Activated naive CD4-positive, alpha-beta T cell treated with Interleukin-2 at 50 U/mL for 16 hours (primary cell): ENCODE data around the gene PCDHGA7.
"Not testable (repeated sequence)": the region's sequence is repeated elsewhere in the genome, so short reads cannot be mapped to it uniquely, and the experiment has no call there.

Source experiments
- DNase-seq: peaks from one replicate; pipeline ENCODE4 v3.0.0-alpha.2; 2020

PCDHGA7 gene

DNA sequence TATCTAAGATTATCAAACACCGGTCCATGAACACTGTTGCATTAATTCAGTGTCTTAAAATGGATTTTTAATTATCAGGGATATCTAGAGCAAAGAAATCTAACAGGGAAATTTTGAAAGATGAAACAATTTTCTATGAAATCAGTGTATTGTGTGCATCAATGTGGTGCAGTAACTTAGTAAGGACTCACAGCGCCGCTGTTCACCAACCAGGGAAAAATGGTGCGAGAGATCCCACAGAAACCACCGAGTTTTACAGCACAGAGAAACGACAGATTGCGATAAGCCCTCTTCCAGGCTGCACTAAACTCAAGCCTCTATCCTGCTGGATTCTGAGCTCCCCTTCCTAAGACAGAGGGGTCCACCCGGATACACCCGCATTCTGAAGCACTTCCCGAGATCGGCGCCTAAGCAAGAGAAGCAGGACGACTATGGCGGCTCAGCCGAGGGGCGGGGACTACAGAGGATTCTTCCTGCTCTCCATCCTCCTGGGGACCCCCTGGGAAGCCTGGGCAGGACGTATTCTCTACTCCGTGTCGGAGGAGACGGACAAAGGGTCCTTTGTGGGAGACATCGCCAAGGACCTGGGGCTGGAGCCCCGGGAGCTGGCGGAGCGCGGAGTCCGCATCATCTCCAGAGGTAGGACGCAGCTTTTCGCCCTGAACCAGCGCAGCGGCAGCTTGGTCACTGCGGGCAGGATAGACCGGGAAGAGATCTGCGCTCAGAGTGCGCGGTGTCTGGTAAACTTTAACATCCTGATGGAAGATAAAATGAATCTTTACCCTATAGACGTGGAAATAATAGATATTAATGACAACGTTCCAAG, at the start of gene PCDHGA7:
PCDHGA7 (plus strand) TSS at position 274 of the 826 bp plus-strand sequence; CDS start at position 432, 158 bp downstream.
- no peak for DNase-seq

GRCh38 chr5:141338538-141339306, 43.8 kb upstream of the PCDHGA7 start, which contains the start of gene PCDHGA2:
Gene PCDHGA2 (plus strand): TSS chr5:141338760.
- DNase-seq: no peak

- DNase-seq: not testable (repeated sequence)
Observed at GRCh38 chr5:141340781-141341354, 41.7 kb upstream of the PCDHGA7 start.

- no peak for DNase-seq
Observed at GRCh38 chr5:141342773-141343172, 39.8 kb upstream of the PCDHGA7 start.

DNA sequence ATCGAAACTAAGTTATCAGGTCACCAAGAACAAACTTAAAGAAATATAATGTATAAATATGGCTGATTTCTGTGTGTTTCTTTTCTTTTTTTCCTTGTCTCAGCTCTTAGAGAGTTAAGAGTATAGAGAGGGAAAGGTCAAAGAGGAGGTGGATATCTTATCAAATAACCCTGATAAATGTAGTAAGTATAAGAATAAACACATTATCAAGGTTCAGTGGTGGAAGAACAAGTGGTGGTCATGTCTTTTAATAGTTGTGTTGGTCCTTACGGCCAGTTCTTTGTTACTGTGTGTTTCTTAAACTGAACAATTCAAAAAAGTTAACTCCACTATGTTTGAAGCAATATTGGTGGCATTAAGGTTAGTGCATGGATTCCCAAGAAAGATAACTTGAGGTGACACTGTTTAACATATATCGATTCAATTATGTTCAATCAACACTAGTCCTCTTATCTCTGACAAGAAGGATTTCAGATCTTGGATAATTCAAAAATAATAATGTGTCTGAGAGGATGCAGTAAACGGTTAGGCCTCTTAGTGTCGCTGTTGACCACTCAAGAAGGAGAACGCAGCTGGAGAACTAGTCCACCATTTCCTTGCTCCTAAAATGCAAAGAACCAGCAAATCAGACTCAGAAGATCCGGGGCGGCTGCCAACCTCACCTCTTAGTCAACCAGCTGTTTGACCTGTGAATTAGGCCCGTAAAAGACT, 39.1 kb upstream of the PCDHGA7 start, which contains the start of gene PCDHGA3:
PCDHGA3 (plus strand) TSS at position 588 of the 711 bp plus-strand sequence. CDS start 205 bp downstream, outside the sequence.
- no peak for DNase-seq

- no peak for DNase-seq
Observed at GRCh38 chr5:141343953-141344463, 38.5 kb upstream of the PCDHGA7 start.

GRCh38 chr5:141345327-141345726, 37.2 kb upstream of the PCDHGA7 start:
- DNase-seq: no peak

DNA sequence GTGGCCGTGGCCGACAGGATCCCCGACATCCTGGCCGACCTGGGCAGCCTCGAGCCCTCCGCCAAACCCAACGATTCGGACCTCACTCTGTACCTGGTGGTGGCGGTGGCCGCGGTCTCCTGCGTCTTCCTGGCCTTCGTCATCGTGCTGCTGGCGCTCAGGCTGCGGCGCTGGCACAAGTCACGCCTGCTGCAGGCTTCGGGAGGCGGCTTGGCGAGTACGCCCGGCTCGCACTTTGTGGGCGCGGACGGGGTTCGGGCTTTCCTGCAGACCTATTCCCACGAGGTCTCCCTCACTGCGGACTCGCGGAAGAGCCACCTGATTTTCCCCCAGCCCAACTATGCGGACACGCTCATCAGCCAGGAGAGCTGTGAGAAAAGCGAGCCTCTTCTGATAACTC, 36.5 kb upstream of the PCDHGA7 start:
- not testable (repeated sequence) for DNase-seq

DNA sequence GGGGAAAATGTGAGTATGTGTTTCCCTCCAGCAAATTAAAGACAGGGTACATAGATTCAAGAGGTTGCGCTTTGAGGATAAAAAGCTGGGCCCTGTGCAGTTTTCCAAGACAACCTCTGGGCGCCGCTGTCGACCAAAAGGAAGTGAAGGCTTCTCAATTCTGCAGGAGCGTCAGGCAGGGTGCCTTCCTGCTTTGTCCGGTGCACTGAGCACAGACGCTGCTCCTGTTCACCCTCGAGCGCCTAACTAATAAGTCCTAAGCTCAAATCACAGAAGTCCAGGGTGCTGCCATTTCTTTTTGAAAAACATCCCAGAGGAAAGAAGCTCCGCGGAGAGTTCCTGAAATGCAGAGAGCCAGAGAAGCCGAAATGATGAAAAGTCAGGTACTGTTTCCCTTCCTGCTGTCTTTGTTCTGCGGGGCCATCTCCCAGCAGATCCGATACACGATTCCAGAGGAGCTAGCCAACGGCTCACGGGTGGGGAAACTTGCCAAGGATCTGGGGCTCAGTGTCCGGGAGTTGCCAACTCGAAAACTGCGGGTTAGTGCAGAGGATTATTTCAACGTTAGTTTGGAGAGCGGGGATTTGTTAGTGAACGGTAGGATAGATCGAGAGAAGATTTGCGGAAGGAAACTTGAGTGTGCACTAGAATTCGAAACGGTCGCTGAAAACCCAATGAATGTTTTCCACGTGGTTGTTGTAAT, 32.5 kb upstream of the PCDHGA7 start, which contains the start of gene PCDHGB1:
PCDHGB1 (plus strand) TSS at position 183 of the 703 bp plus-strand sequence; CDS start at position 345, 162 bp downstream.
- peak; percentile 37 for DNase-seq

GRCh38 chr5:141351591-141351990, 31.0 kb upstream of the PCDHGA7 start:
- DNase-seq: no peak

DNA sequence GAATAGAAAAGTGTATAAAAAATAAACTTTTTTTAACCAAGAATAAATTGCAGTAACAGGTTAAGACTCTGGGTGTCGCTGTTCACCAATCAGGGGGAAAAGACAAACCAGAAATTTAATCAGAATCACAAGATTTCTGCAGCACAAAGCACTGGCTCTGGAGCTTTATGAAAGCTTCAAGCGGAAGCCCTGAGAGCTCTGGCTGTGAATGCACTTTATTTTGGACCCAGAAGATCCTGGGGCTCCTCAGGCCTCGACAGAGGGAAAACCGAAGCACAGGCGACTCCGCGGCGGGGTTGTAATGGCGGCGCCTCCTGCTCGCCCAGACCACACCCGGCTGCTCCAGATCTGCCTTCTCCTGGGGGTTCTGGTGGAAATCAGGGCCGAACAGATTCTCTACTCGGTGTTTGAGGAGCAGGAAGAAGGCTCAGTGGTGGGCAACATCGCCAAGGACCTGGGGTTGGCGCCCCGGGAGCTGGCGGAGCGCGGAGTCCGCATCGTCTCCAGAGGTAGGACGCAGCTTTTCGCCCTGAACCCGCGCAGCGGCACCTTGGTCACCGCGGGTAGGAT, 27.6 kb upstream of the PCDHGA7 start, which contains the start of gene PCDHGA4:
PCDHGA4 (plus strand) TSS at position 122 of the 570 bp plus-strand sequence; CDS start at position 209, 87 bp downstream.
- no peak for DNase-seq

DNA sequence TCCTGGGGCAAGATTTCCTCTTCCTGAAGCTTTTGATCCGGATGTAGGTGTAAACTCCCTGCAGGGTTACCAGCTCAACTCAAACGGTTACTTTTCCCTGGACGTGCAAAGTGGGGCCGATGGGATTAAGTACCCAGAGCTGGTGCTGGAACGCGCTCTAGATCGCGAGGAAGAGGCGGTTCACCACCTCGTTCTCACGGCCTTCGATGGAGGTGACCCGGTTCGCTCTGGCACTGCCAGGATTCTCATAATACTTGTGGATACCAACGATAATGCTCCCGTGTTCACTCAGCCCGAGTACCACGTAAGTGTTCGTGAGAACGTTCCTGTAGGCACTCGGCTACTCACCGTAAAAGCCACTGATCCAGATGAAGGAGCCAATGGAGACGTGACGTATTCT, 26.9 kb upstream of the PCDHGA7 start:
- no peak for DNase-seq

DNA sequence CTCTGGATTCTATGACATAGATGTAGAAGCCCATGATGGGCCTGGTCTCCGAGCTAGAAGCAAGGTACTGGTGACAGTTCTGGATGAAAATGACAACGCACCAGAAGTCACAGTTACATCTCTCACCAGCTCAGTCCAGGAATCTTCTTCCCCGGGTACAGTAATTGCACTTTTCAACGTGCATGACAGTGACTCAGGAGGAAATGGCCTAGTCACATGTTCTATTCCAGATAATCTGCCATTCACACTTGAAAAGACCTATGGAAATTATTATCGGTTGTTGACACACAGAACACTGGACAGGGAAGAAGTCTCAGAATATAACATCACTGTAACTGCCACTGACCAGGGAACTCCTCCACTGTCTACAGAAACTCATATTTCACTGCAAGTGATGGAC, 26.4 kb upstream of the PCDHGA7 start:
- no peak for DNase-seq

DNA sequence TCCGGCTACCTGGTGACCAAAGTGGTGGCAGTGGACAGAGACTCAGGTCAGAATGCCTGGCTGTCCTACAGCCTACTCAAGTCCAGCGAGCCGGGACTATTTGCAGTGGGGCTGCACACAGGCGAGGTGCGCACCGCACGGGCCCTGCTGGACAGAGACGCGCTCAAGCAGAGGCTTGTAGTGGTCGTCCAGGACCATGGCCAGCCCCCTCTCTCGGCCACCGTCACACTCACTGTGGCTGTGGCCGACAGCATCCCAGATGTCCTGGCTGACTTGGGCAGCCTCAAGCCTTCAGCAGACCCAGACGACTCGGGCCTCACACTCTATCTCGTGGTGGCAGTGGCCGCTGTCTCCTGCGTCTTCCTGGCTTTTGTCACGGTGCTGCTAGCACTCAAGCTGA, 25.6 kb upstream of the PCDHGA7 start:
- DNase-seq: no peak

- no peak for DNase-seq
Observed at GRCh38 chr5:141359790-141360426, 22.6 kb upstream of the PCDHGA7 start, which contains the start of gene PCDHGB2. Gene PCDHGB2 (plus strand): TSS chr5:141359994. CDS start chr5:141360136, 142 bp downstream.

- no peak for DNase-seq
Observed at GRCh38 chr5:141360685-141361084, 21.9 kb upstream of the PCDHGA7 start.

- no peak for DNase-seq
Observed at GRCh38 chr5:141362719-141363118, 19.8 kb upstream of the PCDHGA7 start.

GRCh38 chr5:141363952-141364660, 18.4 kb upstream of the PCDHGA7 start, which contains the start of gene PCDHGA5:
Gene PCDHGA5 (plus strand): TSS chr5:141364162. CDS start chr5:141364331, 169 bp downstream.
- no peak for DNase-seq

DNA sequence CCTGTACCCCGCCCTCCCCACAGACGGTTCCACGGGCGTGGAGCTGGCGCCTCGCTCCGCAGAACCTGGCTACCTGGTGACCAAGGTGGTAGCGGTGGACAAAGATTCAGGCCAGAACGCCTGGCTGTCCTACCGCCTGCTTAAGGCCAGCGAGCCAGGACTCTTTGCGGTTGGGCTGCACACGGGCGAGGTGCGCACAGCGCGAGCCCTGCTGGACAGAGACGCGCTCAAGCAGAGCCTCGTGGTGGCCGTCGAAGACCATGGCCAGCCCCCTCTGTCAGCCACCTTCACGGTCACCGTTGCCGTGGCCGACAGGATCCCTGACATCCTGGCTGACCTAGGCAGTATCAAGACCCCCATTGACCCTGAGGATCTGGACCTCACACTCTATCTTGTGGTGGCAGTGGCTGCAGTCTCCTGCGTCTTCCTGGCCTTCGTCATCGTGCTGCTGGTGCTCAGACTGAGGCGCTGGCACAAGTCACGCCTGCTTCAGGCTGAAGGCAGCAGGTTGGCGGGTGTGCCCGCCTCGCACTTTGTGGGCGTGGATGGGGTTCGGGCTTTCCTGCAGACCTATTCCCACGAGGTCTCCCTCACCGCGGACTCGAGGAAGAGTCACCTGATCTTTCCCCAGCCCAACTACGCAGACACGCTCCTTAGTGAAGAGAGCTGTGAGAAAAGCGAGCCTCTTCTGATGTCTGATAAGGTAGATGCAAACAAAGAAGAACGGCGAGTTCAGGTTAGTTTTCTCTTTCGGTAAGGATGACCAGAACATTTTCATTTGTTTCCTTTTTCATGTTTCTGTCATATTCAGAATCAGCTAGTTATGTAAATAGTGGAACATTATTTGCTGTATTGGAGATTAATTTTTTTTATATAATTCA, 16.3 kb upstream of the PCDHGA7 start:
- no peak for DNase-seq
